Activated T-helper 17 cell treated with anti-CD3 and anti-CD28 coated beads, Interleukin-2, amount 50 U/mL, for 72 hours (primary cell): ENCODE data around the gene ITPK1. TPM values are rescaled to one million over a fixed set of nuclear protein-coding genes. Genes with fewer than 3 reads are reported as not detected.
A peak's percentile ranks its signal among the peaks of the same experiment; 100 is the strongest.

Experiments used
- ATAC-seq: fragments of 150-1000 bp; cut with Tn5 transposase; replicated peaks from 2 replicates; pipeline ENCODE4 v1.10.0; 2021; ENCODE audit warnings: mild to moderate bottlenecking, moderate library complexity
- H3K27ac Mint-ChIP-seq: one replicate; pipeline ENCODE4 v1.8.0; 2022; ENCODE audit warnings: mixed read lengths
- H3K27me3 Mint-ChIP-seq: one replicate; pipeline ENCODE4 v1.8.0; 2022; ENCODE audit warnings: mixed read lengths
- H3K36me3 Mint-ChIP-seq: one replicate; pipeline ENCODE4 v1.8.0; 2022; ENCODE audit warnings: low read depth, mild to moderate bottlenecking, mixed read lengths
- H3K4me1 Mint-ChIP-seq: one replicate; pipeline ENCODE4 v1.8.0; 2022; ENCODE audit warnings: mixed read lengths
- H3K4me3 Mint-ChIP-seq: one replicate; pipeline ENCODE4 v1.8.0; 2022; ENCODE audit warnings: mild to moderate bottlenecking, mixed read lengths
- H3K9me3 Mint-ChIP-seq: one replicate; pipeline ENCODE4 v1.8.0; 2022; ENCODE audit warnings: mixed read lengths
- total RNA-seq, 2 donors: library from RNA; stranded (reverse); gene quantifications; one replicate each; pipeline ENCODE4 v1.2.3, GENCODE V29; 2022

ITPK1 gene
- total RNA-seq, 2 donors from 2014 or later = 32.1 to 48.9 TPM

GRCh38 chr14:92907316-92907911, 208.3 kb downstream of the ITPK1 start:
- ATAC-seq = no peak
- Mint-ChIP-seq H3K36me3 (no peaks in the 10 kb centered on the region), H3K27me3 (peaks cover 17% of the 10 kb centered on the region), H3K27ac (no peak overlapping the region), H3K4me3 (no peak overlapping the region), H3K4me1 (no peaks in the 10 kb centered on the region), H3K9me3 (no peaks in the 10 kb centered on the region)

DNA sequence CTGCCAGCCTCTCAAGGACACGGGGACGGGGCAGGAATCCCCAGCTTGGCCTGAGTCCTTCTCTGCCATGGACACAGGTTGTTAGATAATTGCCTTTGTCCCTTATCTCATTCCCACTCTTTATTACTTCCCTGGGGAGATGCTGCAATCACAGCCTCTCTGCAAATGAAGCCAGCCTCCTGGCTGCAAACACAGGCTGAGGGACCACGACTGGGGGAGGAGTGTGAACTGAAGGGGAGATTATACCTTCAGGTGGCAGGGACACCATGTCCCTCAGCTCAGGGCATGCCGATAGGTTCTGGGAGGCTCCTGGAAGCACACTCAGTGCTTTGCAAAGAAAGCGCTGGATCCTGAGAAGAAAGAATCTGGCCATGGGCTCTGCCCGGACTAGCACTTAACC, 208.9 kb downstream of the ITPK1 start:
- H3K4me3 Mint-ChIP-seq = no peak overlapping the region
- peaks cover 21% of the 10 kb centered on the region for H3K27me3 Mint-ChIP-seq
- H3K27ac Mint-ChIP-seq = no peak overlapping the region
- no peak for ATAC-seq
- no peaks in the 10 kb centered on the region for H3K4me1 Mint-ChIP-seq
- no peaks in the 10 kb centered on the region for H3K9me3 Mint-ChIP-seq
- no peaks in the 10 kb centered on the region for H3K36me3 Mint-ChIP-seq

- H3K4me3 Mint-ChIP-seq = no peak overlapping the region
- peaks cover 21% of the 10 kb centered on the region for H3K27me3 Mint-ChIP-seq
- no peaks in the 10 kb centered on the region for H3K36me3 Mint-ChIP-seq
- H3K27ac Mint-ChIP-seq = no peak overlapping the region
- no peaks in the 10 kb centered on the region for H3K4me1 Mint-ChIP-seq
- H3K9me3 Mint-ChIP-seq = no peaks in the 10 kb centered on the region
- no peak for ATAC-seq
Measured at GRCh38 chr14:92906420-92906819, 209.3 kb downstream of the ITPK1 start.

DNA sequence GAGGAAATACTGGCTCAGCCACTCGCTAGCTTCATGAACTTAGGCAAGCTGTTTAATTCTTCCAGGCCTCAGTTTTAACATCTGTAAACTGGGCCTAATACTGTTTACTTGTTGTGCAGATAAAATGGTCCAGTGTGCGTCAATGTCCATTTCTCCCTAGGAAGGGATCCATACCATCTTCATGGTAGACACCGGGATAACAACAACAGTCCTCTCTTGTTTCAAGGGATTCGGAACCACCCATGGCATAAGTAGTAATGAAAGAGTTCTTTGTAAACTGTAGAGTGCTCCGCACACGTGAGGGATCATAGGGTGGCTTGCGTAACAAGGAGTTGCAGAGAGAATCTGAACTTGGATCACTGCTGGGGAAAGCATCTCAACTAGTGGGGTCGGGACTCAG, 210.1 kb downstream of the ITPK1 start:
- Mint-ChIP-seq H3K27ac (no peak overlapping the region), H3K4me1 (no peaks in the 10 kb centered on the region), H3K4me3 (no peak overlapping the region), H3K27me3 (peaks cover 21% of the 10 kb centered on the region), H3K36me3 (no peaks in the 10 kb centered on the region), H3K9me3 (no peaks in the 10 kb centered on the region)
- ATAC-seq = no peak

GRCh38 chr14:92903359-92903758, 212.4 kb downstream of the ITPK1 start:
- peaks cover 2% of the 10 kb centered on the region for H3K4me1 Mint-ChIP-seq
- H3K27ac Mint-ChIP-seq = no peak overlapping the region
- H3K9me3 Mint-ChIP-seq = no peaks in the 10 kb centered on the region
- no peak overlapping the region for H3K4me3 Mint-ChIP-seq
- peak; percentile 54 for ATAC-seq
- peaks cover 20% of the 10 kb centered on the region for H3K27me3 Mint-ChIP-seq
- H3K36me3 Mint-ChIP-seq = no peaks in the 10 kb centered on the region

GRCh38 chr14:92902726-92903125, 213.0 kb downstream of the ITPK1 start:
- H3K27ac Mint-ChIP-seq = no peak overlapping the region
- no peaks in the 10 kb centered on the region for H3K9me3 Mint-ChIP-seq
- ATAC-seq = no peak
- no peaks in the 10 kb centered on the region for H3K36me3 Mint-ChIP-seq
- H3K27me3 Mint-ChIP-seq = peaks cover 20% of the 10 kb centered on the region
- H3K4me1 Mint-ChIP-seq = peaks cover 8% of the 10 kb centered on the region
- H3K4me3 Mint-ChIP-seq = no peak overlapping the region

DNA sequence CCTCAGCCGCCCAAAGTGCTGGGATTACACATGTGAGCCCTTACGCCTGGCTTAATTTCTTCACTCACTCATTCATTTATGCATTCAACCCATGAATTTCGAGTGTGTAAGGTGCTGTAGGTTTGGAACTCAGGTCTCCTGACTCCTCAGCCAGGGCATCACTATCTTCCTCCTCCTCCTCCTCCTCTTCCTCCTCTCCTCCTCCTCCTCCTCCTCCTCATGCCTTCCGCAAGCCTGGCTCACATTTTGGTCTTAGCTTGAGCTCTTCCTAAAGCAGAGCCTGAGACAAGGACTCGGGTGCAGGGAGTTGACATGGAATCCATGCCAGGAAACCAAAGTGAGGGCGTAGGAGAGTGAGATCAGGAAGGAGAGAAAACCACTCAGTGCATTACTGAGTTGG, 213.5 kb downstream of the ITPK1 start:
- Mint-ChIP-seq H3K4me3 (no peak overlapping the region), H3K36me3 (no peaks in the 10 kb centered on the region), H3K4me1 (peaks cover 8% of the 10 kb centered on the region), H3K9me3 (no peaks in the 10 kb centered on the region), H3K27ac (no peak overlapping the region), H3K27me3 (peaks cover 21% of the 10 kb centered on the region)
- no peak for ATAC-seq

DNA sequence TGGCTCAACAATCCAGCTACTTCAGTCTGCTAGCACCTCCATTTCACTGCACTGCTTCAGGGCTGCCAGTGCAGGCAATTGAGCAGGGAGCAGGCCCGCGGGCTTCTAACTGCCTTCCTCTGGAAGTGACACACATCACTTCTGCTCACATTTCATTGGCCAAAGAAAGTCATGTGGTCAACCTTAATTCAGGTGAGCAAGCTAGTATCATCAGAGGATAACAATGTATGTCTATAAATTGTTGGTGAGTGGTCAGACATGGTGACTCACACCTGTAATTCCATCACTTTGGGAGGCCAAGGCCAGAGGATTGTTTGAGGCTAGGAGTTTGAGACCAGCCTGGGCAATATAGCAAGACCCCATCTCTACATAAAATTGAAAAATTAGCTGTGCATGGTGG, 215.1 kb downstream of the ITPK1 start:
- Mint-ChIP-seq H3K27me3 (peaks cover 29% of the 10 kb centered on the region), H3K4me1 (peaks cover 8% of the 10 kb centered on the region), H3K27ac (no peak overlapping the region), H3K36me3 (no peaks in the 10 kb centered on the region), H3K9me3 (no peaks in the 10 kb centered on the region), H3K4me3 (no peak overlapping the region)
- ATAC-seq = no peak

- H3K9me3 Mint-ChIP-seq = peaks cover 2% of the 10 kb centered on the region
- H3K27me3 Mint-ChIP-seq = peaks cover 29% of the 10 kb centered on the region
- ATAC-seq = peak; percentile 28
- H3K27ac Mint-ChIP-seq = peak overlapping the region; percentile 7
- peak overlapping the region; percentile 51 for H3K4me3 Mint-ChIP-seq
- H3K4me1 Mint-ChIP-seq = peaks cover 8% of the 10 kb centered on the region
- no peaks in the 10 kb centered on the region for H3K36me3 Mint-ChIP-seq
Measured at GRCh38 chr14:92898566-92899131, 217.1 kb downstream of the ITPK1 start.

GRCh38 chr14:92897922-92898565, 217.7 kb downstream of the ITPK1 start:
- peak; percentile 96 for ATAC-seq
- Mint-ChIP-seq H3K27ac (peak overlapping the region; percentile 7), H3K4me1 (peaks cover 8% of the 10 kb centered on the region), H3K27me3 (peaks cover 24% of the 10 kb centered on the region), H3K36me3 (no peaks in the 10 kb centered on the region), H3K9me3 (peaks cover 5% of the 10 kb centered on the region), H3K4me3 (peak overlapping the region; percentile 51)

DNA sequence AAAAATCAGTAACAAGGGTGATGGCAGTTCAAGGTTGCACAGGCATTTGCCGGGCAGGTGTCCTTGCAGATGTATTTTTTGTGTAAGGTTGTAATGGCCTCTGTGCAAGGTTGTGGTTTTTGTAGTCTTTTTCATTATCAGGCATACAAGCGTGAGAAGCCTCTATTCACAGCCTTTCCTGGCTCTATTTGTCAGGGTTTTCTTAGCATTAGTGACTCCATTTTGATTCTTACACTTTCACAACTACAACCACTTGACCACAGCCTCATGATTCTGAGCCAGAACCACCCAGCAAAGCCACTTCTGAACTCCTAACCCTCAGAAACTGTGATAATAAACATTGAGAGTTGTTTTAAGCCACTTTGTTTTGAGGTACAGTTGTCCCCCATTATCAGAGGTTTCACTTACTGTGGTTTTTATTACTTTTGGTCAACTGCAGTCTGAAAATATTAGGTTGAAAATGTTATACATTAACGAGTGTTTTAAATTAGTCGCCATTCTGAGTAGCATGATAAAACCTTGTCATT, 220.3 kb downstream of the ITPK1 start:
- Mint-ChIP-seq H3K36me3 (no peaks in the 10 kb centered on the region), H3K9me3 (peaks cover 5% of the 10 kb centered on the region), H3K4me1 (peaks cover 8% of the 10 kb centered on the region), H3K27me3 (peaks cover 13% of the 10 kb centered on the region), H3K4me3 (no peak overlapping the region), H3K27ac (no peak overlapping the region)
- no peak for ATAC-seq

DNA sequence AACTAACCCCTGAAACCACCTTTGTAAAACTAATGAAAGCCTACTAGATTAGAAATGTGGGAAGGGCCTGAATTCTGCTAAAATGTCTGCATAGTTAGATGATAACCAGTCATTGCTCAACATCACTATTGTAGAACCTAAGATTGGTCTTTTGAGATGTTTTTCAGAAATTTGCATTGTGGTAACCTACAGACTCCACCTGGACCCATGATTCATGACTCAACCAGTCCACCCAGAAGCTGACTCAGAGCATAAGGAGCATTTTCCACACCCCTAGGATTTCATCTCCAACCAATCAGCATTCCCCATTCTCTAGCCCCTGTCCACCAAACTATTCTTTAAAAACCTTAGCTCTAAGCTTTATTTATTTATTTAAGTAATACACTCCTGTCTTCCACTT, 223.1 kb downstream of the ITPK1 start:
- Mint-ChIP-seq H3K27me3 (peaks cover 20% of the 10 kb centered on the region), H3K27ac (no peak overlapping the region), H3K36me3 (no peaks in the 10 kb centered on the region), H3K4me3 (no peak overlapping the region), H3K4me1 (no peaks in the 10 kb centered on the region), H3K9me3 (peaks cover 5% of the 10 kb centered on the region)
- peak; percentile 85 for ATAC-seq

- Mint-ChIP-seq H3K27ac (no peak overlapping the region), H3K27me3 (peaks cover 21% of the 10 kb centered on the region), H3K36me3 (no peaks in the 10 kb centered on the region), H3K4me3 (no peak overlapping the region), H3K4me1 (no peaks in the 10 kb centered on the region), H3K9me3 (peaks cover 9% of the 10 kb centered on the region)
- no peak for ATAC-seq
Measured at GRCh38 chr14:92890830-92891588, 224.7 kb downstream of the ITPK1 start.

DNA sequence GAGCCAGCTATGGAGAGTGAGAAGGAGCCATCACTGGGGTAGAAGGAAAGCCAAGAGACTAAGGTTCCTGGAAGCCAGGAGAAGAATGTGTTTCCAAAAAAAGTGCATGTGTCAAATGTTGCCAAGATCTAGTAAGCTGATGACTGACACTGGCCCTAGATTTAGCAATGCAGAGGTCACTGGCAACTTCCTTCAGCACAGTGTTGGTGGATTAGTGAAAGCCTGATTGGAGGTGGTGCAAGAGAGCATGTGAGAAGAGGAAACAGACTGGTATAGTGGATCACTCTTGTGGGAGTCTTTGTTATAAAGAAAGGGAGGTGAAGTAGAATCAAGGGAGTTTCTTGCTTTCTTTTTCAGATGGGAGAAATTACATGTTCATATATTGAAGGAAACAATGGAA, 226.8 kb downstream of the ITPK1 start:
- no peak for ATAC-seq
- Mint-ChIP-seq H3K36me3 (no peaks in the 10 kb centered on the region), H3K9me3 (peaks cover 9% of the 10 kb centered on the region), H3K27ac (no peak overlapping the region), H3K4me1 (no peaks in the 10 kb centered on the region), H3K4me3 (no peak overlapping the region), H3K27me3 (peaks cover 33% of the 10 kb centered on the region)
